C4-2B (cell line): ENCODE measurements around the gene CUX1.
"Not testable (repeated sequence)": the region's sequence is repeated elsewhere in the genome, so short reads cannot be mapped to it uniquely, and the experiment has no call there.

Experiments
- ZFX ChIP-seq: fragments of 450-650 bp; IDR thresholded peaks from 2 replicates; pipeline ENCODE4 v1.6.1; 2017
- TF ChIP-seq, protein P1 (sequence below): fragments of 450-650 bp; conservative IDR thresholded peaks from 2 replicates; pipeline ENCODE4 v1.5.1; 2017; ENCODE audit warnings: mild to moderate bottlenecking

GRCh38 chr7:101837433-101837832 lies 20.0 kb downstream of the CUX1 start:
- TF ChIP-seq, protein P1, sequence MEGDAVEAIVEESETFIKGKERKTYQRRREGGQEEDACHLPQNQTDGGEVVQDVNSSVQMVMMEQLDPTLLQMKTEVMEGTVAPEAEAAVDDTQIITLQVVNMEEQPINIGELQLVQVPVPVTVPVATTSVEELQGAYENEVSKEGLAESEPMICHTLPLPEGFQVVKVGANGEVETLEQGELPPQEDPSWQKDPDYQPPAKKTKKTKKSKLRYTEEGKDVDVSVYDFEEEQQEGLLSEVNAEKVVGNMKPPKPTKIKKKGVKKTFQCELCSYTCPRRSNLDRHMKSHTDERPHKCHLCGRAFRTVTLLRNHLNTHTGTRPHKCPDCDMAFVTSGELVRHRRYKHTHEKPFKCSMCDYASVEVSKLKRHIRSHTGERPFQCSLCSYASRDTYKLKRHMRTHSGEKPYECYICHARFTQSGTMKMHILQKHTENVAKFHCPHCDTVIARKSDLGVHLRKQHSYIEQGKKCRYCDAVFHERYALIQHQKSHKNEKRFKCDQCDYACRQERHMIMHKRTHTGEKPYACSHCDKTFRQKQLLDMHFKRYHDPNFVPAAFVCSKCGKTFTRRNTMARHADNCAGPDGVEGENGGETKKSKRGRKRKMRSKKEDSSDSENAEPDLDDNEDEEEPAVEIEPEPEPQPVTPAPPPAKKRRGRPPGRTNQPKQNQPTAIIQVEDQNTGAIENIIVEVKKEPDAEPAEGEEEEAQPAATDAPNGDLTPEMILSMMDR: not testable (repeated sequence)
- TF ChIP-seq ZFX: not testable (repeated sequence)
